Gastrocnemius medialis (tissue), 4 donors: Measurements from ENCODE around the gene PPARGC1A. TPM values are rescaled to one million over a fixed set of nuclear protein-coding genes. Genes with fewer than 3 reads are reported as not detected.

Experiments
- ATAC-seq, 2 donors: fragments of 150-250 bp; one replicate each; pipeline ENCODE4 v1.9.1; 2016
- DNase-seq, 2 donors: peaks; one replicate each; pipeline ENCODE4 v3.0.0-alpha.2; 2019
- H3K27ac ChIP-seq, 4 donors: fragments of 200-600 bp; sonication (generic); 1 replicate in 1 of 4; 2 replicates in 3 of 4; pipeline ENCODE4 v1.5.1; 2016 to 2018; ENCODE audit warnings: mild to moderate bottlenecking in 2 of 4, moderate library complexity in 1 of 4
- H3K27me3 ChIP-seq, 3 donors: fragments of 200-600 bp; sonication (generic) in 2 of 3; 1 replicate in 1 of 3; 2 replicates in 2 of 3; pipeline versions ENCODE4 v1.5.1 to v1.6.0; 2016 to 2019; ENCODE audit warnings: mild to moderate bottlenecking in 1 of 3, moderate library complexity in 1 of 3
- H3K36me3 ChIP-seq, 2 donors: fragments of 200-600 bp; sonication (generic) in 1 of 2; one replicate each; pipeline ENCODE4 v1.5.1; 2017 to 2018
- H3K4me1 ChIP-seq, 2 donors: fragments of 200-600 bp; sonication (generic) in 1 of 2; one replicate each; pipeline ENCODE4 v1.5.1; 2016 to 2017; ENCODE audit warnings: mild to moderate bottlenecking in 2 of 2
- H3K4me3 ChIP-seq, 4 donors: fragments of 200-600 bp; sonication (generic) in 3 of 4; 1 replicate in 1 of 4; 2 replicates in 3 of 4; pipeline ENCODE4 v1.5.1; 2016 to 2019; ENCODE audit warnings: mild to moderate bottlenecking in 2 of 4
- H3K9me3 ChIP-seq, 3 donors: fragments of 200-600 bp; sonication (generic) in 2 of 3; 1 replicate in 1 of 3; 2 replicates in 2 of 3; pipeline ENCODE4 v1.5.1; 2016 to 2019
- CTCF ChIP-seq, 5 experiments: fragments of 450-650 bp in 3 of 5; fragments of 200-600 bp in 2 of 5; sonication (generic) in 2 of 5; IDR thresholded peaks in 4 of 5; conservative IDR thresholded peaks in 1 of 5; 1 replicate in 4 of 5; 2 replicates in 1 of 5; pipeline ENCODE4 v1.5.1; 2016 to 2019; ENCODE audit warnings: antibody characterized with exemption in 5 of 5, mild to moderate bottlenecking in 3 of 5, moderate library complexity in 3 of 5
- POLR2A ChIP-seq, 2 donors: fragments of 450-650 bp; IDR thresholded peaks; one replicate each; pipeline ENCODE4 v1.6.1; 2017; ENCODE audit warnings: antibody characterized with exemption in 2 of 2, mild to moderate bottlenecking in 2 of 2, moderate library complexity in 2 of 2
- in situ Hi-C, 4 donors: fragments of 200-750 bp; cut with MboI; loops; one replicate each; pipeline versions ENCODE4 v1.15.0 to v1.8.0; 2017; ENCODE audit warnings: low sequenced_read_pairs in 4 of 4
- intact Hi-C: fragments of 100-400 bp; cut with DNase I; formaldehyde crosslinking; loops from one replicate; pipeline ENCODE4 v1.15.1; 2023; ENCODE audit warnings: low total_unique reads
- total RNA-seq, 4 donors: library from RNA; depleted of rRNA; stranded (reverse); fragments of >200 nt; gene quantifications; one replicate each; pipeline versions ENCODE4 v1.1.0 to v1.2.3, GENCODE V29; 2016

PPARGC1A gene
- total RNA-seq, 4 donors from 2014 or later = 30.6 to 68.9 (median 52.3) TPM

GRCh38 chr4:23779839-23780238 lies 110.0 kb downstream of the PPARGC1A start:
- Histone ChIP-seq H3K4me3 (no peak overlapping the region), H3K27ac (no peak overlapping the region), H3K9me3 (no peaks in the 10 kb centered on the region), H3K27me3 (no peaks in the 10 kb centered on the region), H3K36me3 (no peaks in the 10 kb centered on the region), H3K4me1 (peaks cover 12 to 13% of the 10 kb centered on the region in 2 donors)
- DNase-seq (no peak), ATAC-seq (peak in 1 of 2 donors; percentile 27)
- intact Hi-C loops = no loop called here
- TF ChIP-seq POLR2A (IDR thresholded peaks at IDR 0.05) (no peak), CTCF (IDR thresholded peaks at IDR 0.05 in 4 of 5, conservative IDR thresholded peaks at IDR 0.05 in 1 of 5) (no peak)
- in situ Hi-C loops = no loop called here

- intact Hi-C loops = no loop called here
- in situ Hi-C loops = no loop called here
- no peak overlapping the region for H3K27ac ChIP-seq
- no peaks in the 10 kb centered on the region for H3K27me3 ChIP-seq
- no peak for DNase-seq
- H3K36me3 ChIP-seq = no peaks in the 10 kb centered on the region
- H3K4me3 ChIP-seq = no peak overlapping the region
- no peak for ATAC-seq
- H3K4me1 ChIP-seq = peaks cover 12 to 13% of the 10 kb centered on the region in 2 donors
- no peaks in the 10 kb centered on the region for H3K9me3 ChIP-seq
- TF ChIP-seq POLR2A (IDR thresholded peaks at IDR 0.05) (no peak), CTCF (IDR thresholded peaks at IDR 0.05 in 4 of 5, conservative IDR thresholded peaks at IDR 0.05 in 1 of 5) (no peak)
Measured at GRCh38 chr4:23779422-23779821, 110.4 kb downstream of the PPARGC1A start.

- H3K36me3 ChIP-seq = no peaks in the 10 kb centered on the region
- in situ Hi-C loops (no loop called here), intact Hi-C loops (no loop called here)
- peaks cover 12 to 13% of the 10 kb centered on the region in 2 donors for H3K4me1 ChIP-seq
- no peaks in the 10 kb centered on the region for H3K9me3 ChIP-seq
- no peaks in the 10 kb centered on the region for H3K27me3 ChIP-seq
- H3K4me3 ChIP-seq = no peak overlapping the region
- ATAC-seq (peak in 1 of 2 donors; percentile 7), DNase-seq (no peak)
- no peak for TF ChIP-seq CTCF (IDR thresholded peaks at IDR 0.05 in 4 of 5, conservative IDR thresholded peaks at IDR 0.05 in 1 of 5)
- no peak for TF ChIP-seq POLR2A (IDR thresholded peaks at IDR 0.05)
- H3K27ac ChIP-seq = no peak overlapping the region
Measured at GRCh38 chr4:23775694-23776093, 114.2 kb downstream of the PPARGC1A start.

GRCh38 chr4:23774909-23775308 lies 114.9 kb downstream of the PPARGC1A start:
- intact Hi-C loops (no loop called here), in situ Hi-C loops (no loop called here)
- H3K27ac ChIP-seq = no peak overlapping the region

More at GRCh38 chr4:23774909-23775308, 114.9 kb downstream of the PPARGC1A start:
- H3K4me1 ChIP-seq = peaks cover 12 to 13% of the 10 kb centered on the region in 2 donors
- no peak for TF ChIP-seq POLR2A (IDR thresholded peaks at IDR 0.05)
- no peak for TF ChIP-seq CTCF (IDR thresholded peaks at IDR 0.05 in 4 of 5, conservative IDR thresholded peaks at IDR 0.05 in 1 of 5)
- H3K4me3 ChIP-seq = no peak overlapping the region
- no peaks in the 10 kb centered on the region for H3K36me3 ChIP-seq
- DNase-seq = no peak
- H3K27me3 ChIP-seq = no peaks in the 10 kb centered on the region
- H3K9me3 ChIP-seq = no peaks in the 10 kb centered on the region
- ATAC-seq = peak; percentile 53 to 66
